ENCODE results near the gene ATP5PF. TPM values are rescaled to one million over a fixed set of nuclear protein-coding genes. Genes with fewer than 3 reads are reported as not detected.
A peak's percentile ranks its signal among the peaks of the same experiment; 100 is the strongest.

Gene ATP5PF
- total and polyA plus RNA-seq, 7 donors: 232 to 1,130 (median 283) TPM

- intact Hi-C loops (cut with DNase I): loop anchor here (10.0 kb wide), 2 partner anchors 130 to 1110 kb away; partner anchors contain the start of genes ADAMTS1 and MRPL39
- peak; percentile 88 to 99 (median 97) for TF ChIP-seq POLR2AphosphoS5 (IDR thresholded peaks at IDR 0.05)
- TF ChIP-seq POLR2A (IDR thresholded peaks at IDR 0.05): peak; percentile 92 to 94
- TF ChIP-seq EP300 (IDR thresholded peaks at IDR 0.05): no peak
- TF ChIP-seq, protein P1, sequence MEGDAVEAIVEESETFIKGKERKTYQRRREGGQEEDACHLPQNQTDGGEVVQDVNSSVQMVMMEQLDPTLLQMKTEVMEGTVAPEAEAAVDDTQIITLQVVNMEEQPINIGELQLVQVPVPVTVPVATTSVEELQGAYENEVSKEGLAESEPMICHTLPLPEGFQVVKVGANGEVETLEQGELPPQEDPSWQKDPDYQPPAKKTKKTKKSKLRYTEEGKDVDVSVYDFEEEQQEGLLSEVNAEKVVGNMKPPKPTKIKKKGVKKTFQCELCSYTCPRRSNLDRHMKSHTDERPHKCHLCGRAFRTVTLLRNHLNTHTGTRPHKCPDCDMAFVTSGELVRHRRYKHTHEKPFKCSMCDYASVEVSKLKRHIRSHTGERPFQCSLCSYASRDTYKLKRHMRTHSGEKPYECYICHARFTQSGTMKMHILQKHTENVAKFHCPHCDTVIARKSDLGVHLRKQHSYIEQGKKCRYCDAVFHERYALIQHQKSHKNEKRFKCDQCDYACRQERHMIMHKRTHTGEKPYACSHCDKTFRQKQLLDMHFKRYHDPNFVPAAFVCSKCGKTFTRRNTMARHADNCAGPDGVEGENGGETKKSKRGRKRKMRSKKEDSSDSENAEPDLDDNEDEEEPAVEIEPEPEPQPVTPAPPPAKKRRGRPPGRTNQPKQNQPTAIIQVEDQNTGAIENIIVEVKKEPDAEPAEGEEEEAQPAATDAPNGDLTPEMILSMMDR (IDR thresholded peaks at IDR 0.05): no peak
- Histone ChIP-seq H3K27me3 (no peaks in the 10 kb centered on the region), H3K4me3 (peak overlapping the region; percentile 81 to 98 (median 85)), H3K4me1 (peaks cover 0 to 60% (median 43%) of the 10 kb centered on the region in 4 donors), H3K9me3 (no peaks in the 10 kb centered on the region), H3K36me3 (peaks cover 0 to 8% (median under 1%) of the 10 kb centered on the region in 4 donors), H3K27ac (peak overlapping the region; percentile 94 to 99 (median 98))
- 0% methylated on average over 10 of the region's 10 CpGs for WGBS, 2 donors
- no peak for DNase-seq
Observed at GRCh38 chr21:25734654-25734903, 125 bp downstream of the ATP5PF start.

DNA sequence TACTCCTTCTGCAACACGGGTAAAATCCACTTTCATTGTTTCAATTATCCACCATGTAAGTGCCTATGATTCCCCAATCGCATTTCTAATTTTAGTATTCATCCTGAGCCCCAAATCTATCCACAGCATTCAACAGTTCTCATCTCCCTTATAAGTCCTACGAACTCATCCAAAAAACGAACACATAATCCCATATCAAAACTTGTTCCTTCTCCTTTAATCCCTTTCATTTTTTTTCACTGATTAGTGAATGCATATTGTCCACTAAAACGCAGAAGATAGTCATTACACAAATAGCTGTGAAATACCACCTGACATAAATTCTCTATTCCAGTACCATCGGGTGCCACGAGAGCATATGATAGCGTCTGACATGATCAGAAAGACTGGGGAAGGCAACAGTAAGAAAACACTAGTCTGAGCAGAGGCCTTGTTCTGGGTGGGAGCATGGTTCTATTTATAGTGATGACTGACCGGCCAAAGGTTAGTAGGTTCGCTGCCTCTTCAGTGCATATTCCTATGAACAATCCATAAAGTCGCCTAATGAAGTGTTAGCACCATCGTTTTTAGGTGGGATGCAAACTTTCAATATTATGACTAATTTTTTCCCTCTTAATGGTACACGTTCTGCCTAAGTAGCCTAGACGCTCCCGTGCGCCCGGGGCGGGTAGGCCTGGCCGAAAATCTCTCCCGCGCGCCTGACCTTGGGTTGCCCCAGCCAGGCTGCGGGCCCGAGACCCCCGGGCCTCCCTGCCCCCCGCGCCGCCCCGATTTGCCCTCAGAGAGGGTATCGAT is 648 bp downstream of the ATP5PF start:
- TF ChIP-seq, protein P1 (IDR thresholded peaks at IDR 0.05): no peak
- TF ChIP-seq EP300 (IDR thresholded peaks at IDR 0.05) (no peak), POLR2AphosphoS5 (IDR thresholded peaks at IDR 0.05) (no peak), POLR2A (IDR thresholded peaks at IDR 0.05) (no peak)
- 2 to 6% methylated on average over 30 of the region's 30 CpGs for WGBS, 2 donors
- peaks cover 0 to 61% (median 43%) of the 10 kb centered on the region in 4 donors for H3K4me1 ChIP-seq
- H3K4me3 ChIP-seq: peak overlapping the region; percentile 81 to 98 (median 85)
- peak overlapping the region; percentile 94 to 99 (median 98) for H3K27ac ChIP-seq
- no peaks in the 10 kb centered on the region for H3K27me3 ChIP-seq
- peaks cover 1 to 13% (median 3%) of the 10 kb centered on the region in 4 donors for H3K36me3 ChIP-seq
- no peak for DNase-seq
- no peaks in the 10 kb centered on the region for H3K9me3 ChIP-seq
- intact Hi-C loops (cut with DNase I): loop anchor here (10.0 kb wide), 2 partner anchors 129 to 1111 kb away; partner anchors contain the start of genes ADAMTS1 and MRPL39

GRCh38 chr21:25732091-25732760 is 2.5 kb downstream of the ATP5PF start:
- 65 to 88% methylated on average over 6 of the region's 6 CpGs for WGBS, 2 donors
- no peaks in the 10 kb centered on the region for H3K27me3 ChIP-seq
- DNase-seq: no peak
- intact Hi-C loops (cut with DNase I): loop anchor here (10.0 kb wide), 2 partner anchors 127 to 1113 kb away; partner anchors contain the start of genes ADAMTS1 and MRPL39
- H3K4me3 ChIP-seq: no peak overlapping the region
- no peaks in the 10 kb centered on the region for H3K9me3 ChIP-seq
- peaks cover 11 to 31% (median 19%) of the 10 kb centered on the region in 4 donors for H3K36me3 ChIP-seq
- H3K4me1 ChIP-seq: peaks cover 0 to 57% (median 40%) of the 10 kb centered on the region in 4 donors
- TF ChIP-seq EP300 (IDR thresholded peaks at IDR 0.05): no peak
- H3K27ac ChIP-seq: peak overlapping the region in 1 of 4 donors; percentile 21

DNA sequence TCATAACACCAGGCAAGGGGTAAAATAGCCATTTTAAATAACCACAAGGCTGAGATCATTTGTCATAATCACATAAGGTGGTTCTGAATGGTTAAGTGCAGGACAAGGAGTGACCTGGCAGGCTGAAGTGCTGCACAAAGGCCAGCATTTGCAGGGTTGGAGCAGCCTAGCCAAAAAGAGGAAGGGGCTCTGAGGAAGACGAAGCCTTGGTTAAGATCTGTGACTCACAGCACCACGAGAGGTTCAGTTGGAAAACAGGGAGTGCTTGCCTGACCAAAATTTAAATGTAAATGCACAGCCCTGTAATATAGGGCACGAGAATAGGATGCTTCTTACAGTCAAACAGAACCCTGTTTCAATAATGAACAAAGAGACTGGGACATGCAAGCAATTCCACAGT is 12.1 kb downstream of the ATP5PF start:
- Histone ChIP-seq H3K4me1 (peaks cover 0 to 18% (median 4%) of the 10 kb centered on the region in 4 donors), H3K36me3 (peaks cover 0 to 69% (median 37%) of the 10 kb centered on the region in 4 donors), H3K4me3 (no peak overlapping the region), H3K27ac (peak overlapping the region in 1 of 4 donors; percentile 13), H3K27me3 (no peaks in the 10 kb centered on the region), H3K9me3 (no peaks in the 10 kb centered on the region)
- TF ChIP-seq, protein P1 (IDR thresholded peaks at IDR 0.05): no peak
- TF ChIP-seq POLR2A (IDR thresholded peaks at IDR 0.05) (no peak), EP300 (IDR thresholded peaks at IDR 0.05) (no peak), POLR2AphosphoS5 (IDR thresholded peaks at IDR 0.05) (no peak)
- WGBS, 2 donors: 84 to 89% methylated on average over 3 of the region's 3 CpGs
- intact Hi-C loops (cut with DNase I): no loop called here
- no peak for DNase-seq

DNA sequence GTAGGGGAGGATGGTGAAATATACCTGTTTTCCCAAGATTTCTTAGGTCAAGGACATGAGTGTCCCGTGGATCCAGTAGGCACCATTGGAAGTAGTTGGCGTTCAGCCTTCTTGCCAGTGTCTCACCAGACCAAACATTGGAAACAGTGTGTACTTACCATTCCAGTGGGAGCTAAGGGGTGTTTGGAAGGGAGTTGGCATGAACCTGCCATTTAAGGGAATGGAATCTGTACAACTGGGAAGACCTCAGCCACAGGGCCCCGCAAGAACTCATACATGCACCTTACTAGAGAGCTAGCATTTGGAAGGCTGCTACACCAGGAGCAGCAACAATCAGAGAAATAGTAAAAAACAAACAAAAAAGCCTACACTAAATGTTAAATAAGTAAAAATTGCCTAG is 12.7 kb downstream of the ATP5PF start:
- TF ChIP-seq POLR2AphosphoS5 (IDR thresholded peaks at IDR 0.05): no peak
- H3K36me3 ChIP-seq: peaks cover 0 to 63% (median 30%) of the 10 kb centered on the region in 4 donors
- no peak overlapping the region for H3K4me3 ChIP-seq
- WGBS, 2 donors: 96 to 97% methylated on average over 3 of the region's 3 CpGs
- DNase-seq: no peak
- intact Hi-C loops (cut with DNase I): no loop called here
- peaks cover 0 to 15% (median 4%) of the 10 kb centered on the region in 4 donors for H3K4me1 ChIP-seq
- no peaks in the 10 kb centered on the region for H3K9me3 ChIP-seq
- H3K27ac ChIP-seq: peak overlapping the region in 2 of 4 donors; percentile 3 to 13
- H3K27me3 ChIP-seq: no peaks in the 10 kb centered on the region

Data from sigmoid colon (tissue), 7 donors.